ENCODE results near the gene ZFP36L1.

Gene ZFP36L1

GRCh38 chr14:68787092-68787992, 5.5 kb downstream of the ZFP36L1 start:
- TF ChIP-seq CTCF (IDR thresholded peaks at IDR 0.05; ENCODE audit: low read length): no peak
- Histone ChIP-seq H3K9me2 (ENCODE audit: low read depth, low read length) (no peaks in the 10 kb centered on the region), H3K4me3 (ENCODE audit: low read depth, low read length, poor library complexity, severe bottlenecking) (no peak overlapping the region), H3K9me3 (ENCODE audit: low read length) (no peaks in the 10 kb centered on the region), H3K27ac (ENCODE audit: low read depth, low read length, poor library complexity, severe bottlenecking) (peak overlapping the region; percentile 52), H3K4me2 (ENCODE audit: low read length) (0 out of 2 replicates have a peak overlapping the region, but pooled peaks have one; percentile 18), H2AFZ (ENCODE audit: low read length) (no peak overlapping the region), H3F3A (ENCODE audit: insufficient read depth, low read length) (peaks cover 17% of the 10 kb centered on the region; the same call in 1 of the 2 replicates), H4K20me1 (ENCODE audit: insufficient read depth, low read length) (no peaks in the 10 kb centered on the region), H3K79me2 (ENCODE audit: insufficient read depth, low read length) (peaks cover 24% of the 10 kb centered on the region), H3K36me3 (ENCODE audit: insufficient read depth, low read length) (peaks cover 55% of the 10 kb centered on the region), H3K4me1 (ENCODE audit: insufficient read depth, low read length, severe bottlenecking) (peaks cover 38% of the 10 kb centered on the region), H3K27me3 (ENCODE audit: insufficient read depth, low read length) (no peaks in the 10 kb centered on the region), H3K9ac (ENCODE audit: low read length) (no peak overlapping the region)

GRCh38 chr14:68786491-68787091, 6.3 kb downstream of the ZFP36L1 start:
- H3K27ac ChIP-seq (ENCODE audit: low read depth, low read length, poor library complexity, severe bottlenecking): peak overlapping the region; percentile 52
- no peak overlapping the region for H2AFZ ChIP-seq (ENCODE audit: low read length)
- no peak overlapping the region for H3K4me3 ChIP-seq (ENCODE audit: low read depth, low read length, poor library complexity, severe bottlenecking)
- peaks cover 47% of the 10 kb centered on the region for H3K36me3 ChIP-seq (ENCODE audit: insufficient read depth, low read length)
- H3K27me3 ChIP-seq (ENCODE audit: insufficient read depth, low read length): no peaks in the 10 kb centered on the region
- H3K4me1 ChIP-seq (ENCODE audit: insufficient read depth, low read length, severe bottlenecking): peaks cover 42% of the 10 kb centered on the region
- H4K20me1 ChIP-seq (ENCODE audit: insufficient read depth, low read length): no peaks in the 10 kb centered on the region
- peaks cover 16% of the 10 kb centered on the region for H3K79me2 ChIP-seq (ENCODE audit: insufficient read depth, low read length)
- TF ChIP-seq EZH2 (IDR thresholded peaks at IDR 0.05; ENCODE audit: borderline replicate concordance, low read length): no peak
- 0 out of 2 replicates have a peak overlapping the region, but pooled peaks have one; percentile 18 for H3K4me2 ChIP-seq (ENCODE audit: low read length)
- no peaks in the 10 kb centered on the region for H3K9me3 ChIP-seq (ENCODE audit: low read length)
- H3F3A ChIP-seq (ENCODE audit: insufficient read depth, low read length): peaks cover 17% of the 10 kb centered on the region; the same call in 1 of the 2 replicates
- H3K9ac ChIP-seq (ENCODE audit: low read length): no peak overlapping the region
- no peaks in the 10 kb centered on the region for H3K9me2 ChIP-seq (ENCODE audit: low read depth, low read length)

GRCh38 chr14:68785534-68786490, 7.1 kb downstream of the ZFP36L1 start:
- no peaks in the 10 kb centered on the region for H4K20me1 ChIP-seq (ENCODE audit: insufficient read depth, low read length)
- no peak overlapping the region for H3K4me3 ChIP-seq (ENCODE audit: low read depth, low read length, poor library complexity, severe bottlenecking)
- peaks cover 17% of the 10 kb centered on the region; the same call in 1 of the 2 replicates for H3F3A ChIP-seq (ENCODE audit: insufficient read depth, low read length)
- no peak overlapping the region for H3K9ac ChIP-seq (ENCODE audit: low read length)
- H3K27ac ChIP-seq (ENCODE audit: low read depth, low read length, poor library complexity, severe bottlenecking): peak overlapping the region; percentile 52
- peaks cover 8% of the 10 kb centered on the region for H3K79me2 ChIP-seq (ENCODE audit: insufficient read depth, low read length)
- peaks cover 39% of the 10 kb centered on the region for H3K36me3 ChIP-seq (ENCODE audit: insufficient read depth, low read length)
- no peak overlapping the region for H3K4me2 ChIP-seq (ENCODE audit: low read length)
- H3K9me3 ChIP-seq (ENCODE audit: low read length): no peaks in the 10 kb centered on the region
- TF ChIP-seq CTCF (IDR thresholded peaks at IDR 0.05; ENCODE audit: low read length): no peak
- TF ChIP-seq EZH2 (IDR thresholded peaks at IDR 0.05; ENCODE audit: borderline replicate concordance, low read length): no peak
- no peaks in the 10 kb centered on the region for H3K9me2 ChIP-seq (ENCODE audit: low read depth, low read length)
- H2AFZ ChIP-seq (ENCODE audit: low read length): no peak overlapping the region
- H3K27me3 ChIP-seq (ENCODE audit: insufficient read depth, low read length): no peaks in the 10 kb centered on the region
- H3K4me1 ChIP-seq (ENCODE audit: insufficient read depth, low read length, severe bottlenecking): peaks cover 48% of the 10 kb centered on the region

Data from OCI-LY1 (cell line).